ENCODE results near the gene CEMIP.

- TF ChIP-seq CTCF (IDR thresholded peaks at IDR 0.05), result no peak
- TF ChIP-seq RAD21 (conservative IDR thresholded peaks at IDR 0.05 in 1 of 2, IDR thresholded peaks at IDR 0.05 in 1 of 2), result no peak
- no peak for TF ChIP-seq POLR2AphosphoS2 (conservative IDR thresholded peaks at IDR 0.05; ENCODE audit: low read length)
- no peak for TF ChIP-seq POLR2A (IDR thresholded peaks at IDR 0.05; ENCODE audit: low read length)
- no peak for TF ChIP-seq BHLHE40 (IDR thresholded peaks at IDR 0.05; ENCODE audit: low read depth, low read length)
- no peak for TF ChIP-seq JUNB (IDR thresholded peaks at IDR 0.05)
- no peak for TF ChIP-seq RFX5 (IDR thresholded peaks at IDR 0.05)
- TF ChIP-seq PBX3 (IDR thresholded peaks at IDR 0.05), result no peak
- no peak for TF ChIP-seq RNF2 (IDR thresholded peaks at IDR 0.05; ENCODE audit: borderline replicate concordance, low read depth)
- TF ChIP-seq NR3C1 (IDR thresholded peaks at IDR 0.05), result no peak
- no peak for TF ChIP-seq JUN (IDR thresholded peaks at IDR 0.05)
Observed at GRCh38 chr15:80958818-80959495, 179.8 kb downstream of the CEMIP start.
